Gastroesophageal sphincter (tissue), 4 donors: Measurements from ENCODE around the gene MYO15B. TPM values are rescaled to one million over a fixed set of nuclear protein-coding genes. Genes with fewer than 3 reads are reported as not detected.

Source experiments
- ATAC-seq: fragments of 150-250 bp; one replicate; pipeline ENCODE4 v1.9.1; 2016; ENCODE audit warnings: mild to moderate bottlenecking, moderate library complexity
- H3K27ac ChIP-seq, 4 donors: fragments of 200-600 bp; sonication (generic) in 3 of 4; 1 replicate in 3 of 4; 2 replicates in 1 of 4; pipeline ENCODE4 v1.5.1; 2016 to 2019
- H3K27me3 ChIP-seq: fragments of 200-600 bp; sonication (generic); one replicate; pipeline ENCODE4 v1.5.1; 2019
- H3K36me3 ChIP-seq, 2 donors: fragments of 200-600 bp; sonication (generic); one replicate each; pipeline ENCODE4 v1.5.1; 2019; ENCODE audit warnings: control low read depth in 1 of 2
- H3K4me1 ChIP-seq, 3 donors: fragments of 200-600 bp; sonication (generic); 1 replicate in 2 of 3; 2 replicates in 1 of 3; pipeline ENCODE4 v1.5.1; 2016 to 2019; ENCODE audit warnings: control low read depth in 2 of 3
- H3K4me3 ChIP-seq, 2 donors: fragments of 200-600 bp; sonication (generic); one replicate each; pipeline ENCODE4 v1.5.1; 2019; ENCODE audit warnings: mild to moderate bottlenecking in 1 of 2, moderate library complexity in 1 of 2
- H3K9me3 ChIP-seq, 3 donors: fragments of 200-600 bp; sonication (generic); one replicate each; pipeline ENCODE4 v1.5.1; 2017 to 2019; ENCODE audit warnings: control low read depth in 2 of 3
- EP300 ChIP-seq: sonication (generic); formaldehyde crosslinking; IDR thresholded peaks from one replicate; pipeline ENCODE4 v1.6.1; 2017; ENCODE audit warnings: antibody characterized with exemption, mild to moderate bottlenecking
- POLR2A ChIP-seq, 2 donors: fragments of 450-650 bp; IDR thresholded peaks; one replicate each; pipeline ENCODE4 v1.6.1; 2017; ENCODE audit warnings: antibody characterized with exemption in 2 of 2, mild to moderate bottlenecking in 2 of 2, moderate library complexity in 1 of 2
- POLR2AphosphoS5 ChIP-seq: sonication (generic); formaldehyde crosslinking; IDR thresholded peaks from one replicate; pipeline ENCODE4 v1.6.1; 2017; ENCODE audit warnings: antibody characterized with exemption
- WGBS, 2 donors: methylation state at CpG; one replicate each; pipeline ENCODE4 v1.1.5; 2018; ENCODE audit warnings: low coverage in 1 of 2; 5-methylcytosine and 5-hydroxymethylcytosine counted together
- total RNA-seq, 4 donors: library from RNA; depleted of rRNA; stranded (reverse); fragments of >200 nt; gene quantifications; one replicate each; pipeline ENCODE4 v1.1.0, GENCODE V29; 2016
- TF ChIP-seq, protein P1 (sequence below), 4 experiments: fragments of 200-600 bp in 2 of 4; fragments of 450-650 bp in 2 of 4; sonication (generic) in 1 of 4; IDR thresholded peaks; one replicate each; pipeline ENCODE4 v1.5.1; 2017 to 2019; ENCODE audit warnings: antibody characterized with exemption in 4 of 4, mild to moderate bottlenecking in 2 of 4, moderate library complexity in 2 of 4

MYO15B gene
- total RNA-seq, 4 donors from 2014 or later: 10.7 to 76.1 (median 50.8) TPM

GRCh38 chr17:75619506-75620431 is 32.2 kb downstream of the MYO15B start:
- Histone ChIP-seq H3K9me3 (no peaks in the 10 kb centered on the region), H3K27ac (no peak overlapping the region), H3K27me3 (no peaks in the 10 kb centered on the region), H3K4me3 (no peak overlapping the region), H3K4me1 (no peaks in the 10 kb centered on the region), H3K36me3 (peaks cover 0 to 95% of the 10 kb centered on the region in 2 donors)
- ATAC-seq: no peak
- TF ChIP-seq, protein P1, sequence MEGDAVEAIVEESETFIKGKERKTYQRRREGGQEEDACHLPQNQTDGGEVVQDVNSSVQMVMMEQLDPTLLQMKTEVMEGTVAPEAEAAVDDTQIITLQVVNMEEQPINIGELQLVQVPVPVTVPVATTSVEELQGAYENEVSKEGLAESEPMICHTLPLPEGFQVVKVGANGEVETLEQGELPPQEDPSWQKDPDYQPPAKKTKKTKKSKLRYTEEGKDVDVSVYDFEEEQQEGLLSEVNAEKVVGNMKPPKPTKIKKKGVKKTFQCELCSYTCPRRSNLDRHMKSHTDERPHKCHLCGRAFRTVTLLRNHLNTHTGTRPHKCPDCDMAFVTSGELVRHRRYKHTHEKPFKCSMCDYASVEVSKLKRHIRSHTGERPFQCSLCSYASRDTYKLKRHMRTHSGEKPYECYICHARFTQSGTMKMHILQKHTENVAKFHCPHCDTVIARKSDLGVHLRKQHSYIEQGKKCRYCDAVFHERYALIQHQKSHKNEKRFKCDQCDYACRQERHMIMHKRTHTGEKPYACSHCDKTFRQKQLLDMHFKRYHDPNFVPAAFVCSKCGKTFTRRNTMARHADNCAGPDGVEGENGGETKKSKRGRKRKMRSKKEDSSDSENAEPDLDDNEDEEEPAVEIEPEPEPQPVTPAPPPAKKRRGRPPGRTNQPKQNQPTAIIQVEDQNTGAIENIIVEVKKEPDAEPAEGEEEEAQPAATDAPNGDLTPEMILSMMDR (IDR thresholded peaks at IDR 0.05): peak in 1 of 4 experiments; percentile 27
- TF ChIP-seq POLR2A (IDR thresholded peaks at IDR 0.05): peak in 1 of 2 donors; percentile 14
- no peak for TF ChIP-seq EP300
- no peak for TF ChIP-seq POLR2AphosphoS5
- 0 to 80% methylated on average over 1 to 3 of the region's 36 CpGs for WGBS, 2 donors

GRCh38 chr17:75621489-75621888 is 33.9 kb downstream of the MYO15B start:
- H3K4me1 ChIP-seq: no peaks in the 10 kb centered on the region
- TF ChIP-seq EP300: no peak
- TF ChIP-seq, protein P1 (IDR thresholded peaks at IDR 0.05): no peak
- TF ChIP-seq POLR2A (IDR thresholded peaks at IDR 0.05): no peak
- TF ChIP-seq POLR2AphosphoS5: no peak

DNA sequence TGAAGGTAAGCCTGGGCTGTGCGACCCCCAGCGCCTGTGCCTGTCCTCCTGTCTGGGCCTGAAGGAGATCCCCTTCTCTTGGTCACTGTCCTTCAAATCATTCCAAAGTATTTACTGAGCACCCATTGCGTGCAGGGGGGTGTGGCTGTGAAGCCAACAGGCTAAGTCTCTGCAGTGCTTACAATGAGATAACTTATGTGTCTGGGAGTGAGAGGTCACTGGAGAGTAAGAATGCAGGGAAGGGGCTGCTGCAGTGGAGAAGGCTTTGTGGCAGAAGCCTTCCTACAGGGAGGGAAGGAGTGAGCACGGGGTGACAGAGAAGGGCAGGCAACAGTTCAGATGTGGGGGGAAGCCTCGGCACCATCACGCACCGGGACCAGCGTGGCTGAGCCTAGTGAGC is 34.5 kb downstream of the MYO15B start:
- Histone ChIP-seq H3K9me3 (no peaks in the 10 kb centered on the region), H3K27me3 (no peaks in the 10 kb centered on the region), H3K4me3 (no peak overlapping the region), H3K36me3 (peaks cover 0 to 95% of the 10 kb centered on the region in 2 donors), H3K27ac (no peak overlapping the region), H3K4me1 (no peaks in the 10 kb centered on the region)
- no peak for TF ChIP-seq POLR2A (IDR thresholded peaks at IDR 0.05)
- TF ChIP-seq, protein P1 (IDR thresholded peaks at IDR 0.05): no peak
- no peak for TF ChIP-seq POLR2AphosphoS5
- TF ChIP-seq EP300: no peak
- WGBS, 2 donors: 70 to 80% methylated on average over 4 to 5 of the region's 8 CpGs
- ATAC-seq: no peak

More at GRCh38 chr17:75621489-75621888, 33.9 kb downstream of the MYO15B start:
- ATAC-seq: no peak
- Histone ChIP-seq H3K27me3 (no peaks in the 10 kb centered on the region), H3K27ac (no peak overlapping the region), H3K36me3 (peaks cover 0 to 95% of the 10 kb centered on the region in 2 donors), H3K4me3 (no peak overlapping the region), H3K9me3 (no peaks in the 10 kb centered on the region)
- no CpG with 5 or more reads among the region's 4 CpGs for WGBS, 2 donors

DNA sequence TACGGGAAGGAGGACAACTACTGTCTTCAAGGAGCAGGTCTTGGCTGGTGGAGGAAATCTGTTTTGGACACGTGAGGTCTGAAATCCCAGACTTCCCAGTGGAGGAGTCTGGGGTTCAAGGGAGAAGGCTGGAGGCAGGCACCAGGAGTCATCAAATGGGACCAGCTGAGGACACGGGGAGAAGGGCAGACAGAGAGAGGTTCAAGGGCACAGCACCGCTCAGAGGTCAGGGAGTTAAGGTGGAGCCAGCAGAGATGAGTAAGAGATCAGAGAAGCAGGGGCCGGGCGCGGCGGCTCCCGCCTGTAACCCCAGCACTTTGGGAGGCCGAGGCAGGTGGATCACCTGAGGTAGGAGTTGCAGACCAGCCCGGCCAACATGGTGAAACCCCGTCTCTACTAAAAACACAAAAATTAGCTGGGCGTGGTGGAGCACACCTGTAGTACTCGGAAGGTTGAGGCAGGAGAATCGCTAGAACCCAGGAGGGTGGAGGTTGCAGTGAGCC is 35.2 kb downstream of the MYO15B start:
- Histone ChIP-seq H3K9me3 (no peaks in the 10 kb centered on the region), H3K27me3 (no peaks in the 10 kb centered on the region), H3K27ac (no peak overlapping the region), H3K4me1 (no peaks in the 10 kb centered on the region), H3K36me3 (peaks cover 0 to 95% of the 10 kb centered on the region in 2 donors), H3K4me3 (no peak overlapping the region)
- 81 to 97% methylated on average over 6 of the region's 15 CpGs for WGBS, 2 donors
- TF ChIP-seq EP300 (no peak), POLR2A (IDR thresholded peaks at IDR 0.05) (no peak), POLR2AphosphoS5 (no peak)
- TF ChIP-seq, protein P1 (IDR thresholded peaks at IDR 0.05): no peak
- ATAC-seq: no peak
